Kidney epithelial cell (primary cell): ENCODE results near the gene PATJ. TPM values are rescaled to one million over a fixed set of nuclear protein-coding genes. Genes with fewer than 3 reads are reported as not detected.
"Not testable (repeated sequence)": the region's sequence is repeated elsewhere in the genome, so short reads cannot be mapped to it uniquely, and the experiment has no call there.

Source experiments
- DNase-seq: peaks from one replicate; pipeline ENCODE4 v3.0.0-alpha.2; 2010; ENCODE audit warnings: low read depth
- H3K27me3 ChIP-seq: 2 replicates; pipeline ENCODE4 v1.6.0; 2011; ENCODE audit warnings: low read length; ENCODE audit not compliant: control insufficient read depth, insufficient read depth
- H3K36me3 ChIP-seq: 2 replicates; pipeline ENCODE4 v1.5.1; 2011; ENCODE audit warnings: low read length; ENCODE audit not compliant: control insufficient read depth, insufficient read depth
- H3K4me3 ChIP-seq: 2 replicates; pipeline ENCODE4 v1.5.1; 2011; ENCODE audit warnings: low read depth, mild to moderate bottlenecking, control low read depth, low read length
- total RNA-seq: library from RNA; depleted of rRNA; stranded (reverse); fragments of >200 nt; gene quantifications from 2 replicates; pipeline ENCODE4 v1.2.3, GENCODE V29; 2015
- TF ChIP-seq, protein P1 (sequence below): IDR thresholded peaks from 2 replicates; pipeline ENCODE4 v1.5.1; 2011; ENCODE audit warnings: mild to moderate bottlenecking, moderate library complexity, low read length, control low read depth, inconsistent platforms; ENCODE audit not compliant: insufficient read depth, poor library complexity, severe bottlenecking

Gene PATJ
- total RNA-seq, 1 donor from 2014 or later, result 27.1 TPM

DNA sequence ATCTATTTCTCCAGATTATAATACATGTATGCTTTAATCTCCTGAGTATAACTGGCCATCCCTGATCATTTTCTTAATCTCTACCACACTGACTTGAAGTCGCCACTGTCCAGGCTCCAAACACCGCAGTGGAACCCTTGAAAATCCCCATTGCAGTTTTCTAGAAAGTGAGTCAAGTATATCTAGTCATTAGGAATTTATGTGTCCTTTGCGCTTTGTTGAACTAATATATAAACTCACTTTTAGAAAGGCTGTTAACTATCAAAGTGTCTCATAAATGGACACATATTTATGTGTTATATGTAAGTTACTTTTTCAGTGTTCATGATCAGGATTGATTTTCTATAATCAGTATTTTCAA, 211.5 kb downstream of the PATJ start:
- TF ChIP-seq, protein P1, sequence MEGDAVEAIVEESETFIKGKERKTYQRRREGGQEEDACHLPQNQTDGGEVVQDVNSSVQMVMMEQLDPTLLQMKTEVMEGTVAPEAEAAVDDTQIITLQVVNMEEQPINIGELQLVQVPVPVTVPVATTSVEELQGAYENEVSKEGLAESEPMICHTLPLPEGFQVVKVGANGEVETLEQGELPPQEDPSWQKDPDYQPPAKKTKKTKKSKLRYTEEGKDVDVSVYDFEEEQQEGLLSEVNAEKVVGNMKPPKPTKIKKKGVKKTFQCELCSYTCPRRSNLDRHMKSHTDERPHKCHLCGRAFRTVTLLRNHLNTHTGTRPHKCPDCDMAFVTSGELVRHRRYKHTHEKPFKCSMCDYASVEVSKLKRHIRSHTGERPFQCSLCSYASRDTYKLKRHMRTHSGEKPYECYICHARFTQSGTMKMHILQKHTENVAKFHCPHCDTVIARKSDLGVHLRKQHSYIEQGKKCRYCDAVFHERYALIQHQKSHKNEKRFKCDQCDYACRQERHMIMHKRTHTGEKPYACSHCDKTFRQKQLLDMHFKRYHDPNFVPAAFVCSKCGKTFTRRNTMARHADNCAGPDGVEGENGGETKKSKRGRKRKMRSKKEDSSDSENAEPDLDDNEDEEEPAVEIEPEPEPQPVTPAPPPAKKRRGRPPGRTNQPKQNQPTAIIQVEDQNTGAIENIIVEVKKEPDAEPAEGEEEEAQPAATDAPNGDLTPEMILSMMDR, result no peak
- Histone ChIP-seq H3K27me3 (no peaks in the 10 kb centered on the region), H3K36me3 (no peaks in the 10 kb centered on the region), H3K4me3 (no peak overlapping the region)
- DNase-seq, result no peak

DNA sequence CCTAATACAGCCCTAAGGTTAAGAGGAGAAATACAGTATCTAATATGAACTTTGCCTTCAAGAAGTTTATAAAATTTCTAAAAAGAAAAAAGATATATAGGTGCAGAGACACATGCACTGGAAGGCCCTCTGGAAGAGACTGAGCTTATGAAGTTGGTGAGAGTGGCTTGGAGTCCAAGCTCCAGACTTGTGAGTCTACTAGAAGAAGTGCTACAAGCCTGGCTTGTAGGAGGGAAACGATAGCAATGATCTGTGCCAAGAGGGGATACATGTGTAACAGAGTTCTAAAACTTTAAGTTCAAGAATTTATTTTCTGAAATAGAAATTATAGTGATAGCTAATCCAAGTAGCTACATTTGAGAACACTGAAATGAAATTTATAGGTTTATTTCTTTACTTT, 213.0 kb downstream of the PATJ start:
- H3K27me3 ChIP-seq, result no peaks in the 10 kb centered on the region
- no peak overlapping the region for H3K4me3 ChIP-seq
- DNase-seq, result no peak
- TF ChIP-seq, protein P1, result no peak
- no peaks in the 10 kb centered on the region for H3K36me3 ChIP-seq

DNA sequence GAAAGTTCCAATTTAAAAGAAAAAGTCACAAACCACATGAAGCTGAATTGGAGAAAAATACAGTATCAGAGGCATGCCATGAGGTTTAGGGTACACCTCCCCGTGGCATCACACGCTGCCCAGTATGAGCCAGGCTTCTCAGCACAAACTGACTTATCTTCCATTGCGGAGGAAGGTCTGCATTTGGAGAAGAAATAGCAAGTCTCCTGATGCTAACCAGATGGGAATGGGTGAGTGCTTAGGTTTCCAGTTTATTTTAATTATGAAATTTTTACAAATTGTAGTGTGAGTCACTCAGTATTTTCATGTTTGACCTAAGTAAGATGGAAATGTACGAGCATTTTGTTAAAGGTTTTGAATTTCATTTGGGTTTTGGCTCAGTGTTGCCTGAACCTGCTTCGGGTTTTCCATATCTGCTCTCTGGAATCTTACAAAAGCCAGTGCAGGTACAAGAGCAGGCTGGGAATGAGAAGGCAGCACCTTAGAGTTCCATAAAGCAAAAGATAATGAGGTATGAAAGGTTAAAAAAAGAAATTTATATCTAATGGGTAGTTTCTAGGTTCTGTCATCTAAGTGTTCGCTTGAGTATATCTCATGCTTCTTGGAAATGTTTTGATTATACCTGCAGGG, 213.9 kb downstream of the PATJ start:
- TF ChIP-seq, protein P1, result no peak
- Histone ChIP-seq H3K27me3 (no peaks in the 10 kb centered on the region), H3K36me3 (no peaks in the 10 kb centered on the region), H3K4me3 (no peak overlapping the region)
- no peak for DNase-seq

DNA sequence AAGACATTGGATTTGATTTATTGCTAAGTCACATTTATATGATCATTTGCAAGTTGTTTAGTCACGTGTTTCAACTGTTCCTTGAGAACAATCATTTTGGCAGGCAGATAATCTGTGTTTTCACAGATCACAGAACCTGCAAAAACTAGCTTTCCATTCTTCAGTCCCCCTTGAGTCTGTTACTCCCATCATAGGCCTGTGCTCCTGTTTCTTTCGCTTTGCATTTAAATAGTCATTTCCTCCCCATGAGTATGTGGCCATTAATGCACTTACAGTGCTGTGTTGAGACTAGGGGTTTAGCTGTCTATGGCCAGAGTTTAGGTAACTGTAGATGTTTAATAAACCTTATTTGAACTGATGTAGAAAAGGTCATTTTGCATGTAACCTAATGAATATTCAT, 214.5 kb downstream of the PATJ start:
- Histone ChIP-seq H3K36me3 (no peaks in the 10 kb centered on the region), H3K27me3 (no peaks in the 10 kb centered on the region), H3K4me3 (no peak overlapping the region)
- DNase-seq, result no peak
- TF ChIP-seq, protein P1, result no peak

DNA sequence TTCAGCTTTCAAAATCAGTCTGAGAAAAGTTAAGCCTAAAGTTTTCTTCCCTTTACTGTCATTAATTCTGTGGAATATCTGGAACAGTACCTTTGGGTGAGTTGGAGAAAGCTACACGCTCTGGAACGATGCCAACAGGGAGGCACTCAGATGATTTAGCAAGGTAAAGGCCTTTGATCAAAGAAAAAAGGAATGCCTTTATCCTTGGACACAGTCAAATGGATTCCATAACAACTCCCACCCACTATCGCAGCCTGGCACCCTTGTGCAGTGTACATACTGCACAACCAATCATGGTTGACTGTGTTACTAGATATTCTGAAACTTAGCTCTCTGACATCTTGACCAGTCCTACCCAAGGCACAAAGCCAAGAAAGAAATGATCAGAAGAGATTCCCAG, 218.7 kb downstream of the PATJ start:
- Histone ChIP-seq H3K27me3 (no peaks in the 10 kb centered on the region), H3K4me3 (no peak overlapping the region), H3K36me3 (no peaks in the 10 kb centered on the region)
- TF ChIP-seq, protein P1, result no peak
- DNase-seq, result no peak

DNA sequence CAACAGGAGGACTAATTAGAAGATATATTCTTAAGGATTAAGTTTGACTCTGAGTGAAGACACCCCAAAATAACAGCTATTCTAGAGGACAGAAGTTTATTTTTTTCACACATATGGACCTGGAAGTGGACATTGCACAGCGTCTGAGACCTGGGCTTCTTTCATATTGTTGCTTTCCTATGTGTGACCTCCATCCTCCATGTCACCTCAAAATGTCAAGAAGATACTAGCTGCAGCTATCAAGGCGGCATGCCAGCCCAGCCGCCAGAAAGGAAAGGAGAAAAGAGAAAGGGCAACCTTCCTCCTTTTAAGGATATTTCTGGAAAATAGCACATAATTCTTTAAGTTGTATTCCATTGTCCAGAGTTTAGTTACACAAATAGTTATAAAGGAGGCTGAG, 220.4 kb downstream of the PATJ start:
- Histone ChIP-seq H3K36me3 (no peaks in the 10 kb centered on the region), H3K27me3 (no peaks in the 10 kb centered on the region), H3K4me3 (no peak overlapping the region)
- DNase-seq, result no peak
- TF ChIP-seq, protein P1, result no peak

DNA sequence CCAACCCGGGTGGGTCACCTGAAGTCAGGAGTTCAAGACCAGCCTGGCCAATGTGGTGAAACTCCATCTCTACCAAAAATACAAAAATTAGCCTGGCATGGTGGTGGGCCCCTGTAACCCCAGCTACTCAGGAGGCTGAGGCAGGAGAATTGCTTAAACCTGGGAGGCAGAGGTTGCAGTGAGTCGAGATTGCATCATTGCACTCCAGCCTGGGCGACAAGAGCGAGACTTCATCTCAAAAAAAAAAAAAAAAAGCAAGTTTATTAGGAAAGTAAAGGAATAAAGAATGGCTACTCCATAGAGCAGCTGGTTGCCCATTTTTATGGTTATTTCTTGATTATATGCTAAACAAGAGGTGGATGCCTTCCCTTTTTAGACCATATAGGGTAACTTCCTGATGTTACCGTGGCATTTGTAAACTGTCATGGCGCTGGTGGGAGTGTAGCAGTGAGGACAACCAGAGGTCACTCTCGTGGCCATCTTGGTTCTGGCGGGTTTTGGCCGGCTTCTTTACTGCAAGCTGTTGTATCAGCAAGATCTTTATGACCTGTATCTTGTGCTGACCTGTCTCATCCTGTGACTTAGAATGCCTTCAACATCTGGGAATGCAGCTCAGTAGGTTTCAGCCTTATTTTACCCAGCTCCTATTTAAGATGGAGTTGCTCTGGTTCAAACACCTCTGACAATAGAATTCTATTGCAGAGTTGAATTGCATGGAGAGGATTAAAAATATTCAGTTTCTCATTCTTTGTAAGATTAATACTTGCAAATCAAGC, 224.4 kb downstream of the PATJ start:
- H3K36me3 ChIP-seq, H3K4me3 ChIP-seq, H3K27me3 ChIP-seq, DNase-seq: not testable (repeated sequence)
